Parathyroid adenoma (tissue), 2 donors: ENCODE results near the gene MEX3B.

Source experiments
- H2AFZ ChIP-seq: fragments of 300-600 bp; sonication (generic); one replicate; pipeline ENCODE4 v1.7.0; 2017; ENCODE audit warnings: antibody characterized with exemption, mild to moderate bottlenecking
- H3K27ac ChIP-seq: fragments of 300-600 bp; sonication (generic); one replicate; pipeline ENCODE4 v1.7.0; 2017
- H3K27me3 ChIP-seq: fragments of 300-600 bp; sonication (generic); one replicate; pipeline ENCODE4 v1.7.0; 2017; ENCODE audit warnings: low read length; ENCODE audit not compliant: control insufficient read depth, insufficient read depth
- H3K36me3 ChIP-seq: fragments of 300-600 bp; sonication (generic); one replicate; pipeline ENCODE4 v1.7.0; 2017; ENCODE audit warnings: low read length; ENCODE audit not compliant: control insufficient read depth, insufficient read depth
- H3K4me1 ChIP-seq: fragments of 300-600 bp; sonication (generic); one replicate; pipeline ENCODE4 v1.7.0; 2017; ENCODE audit warnings: control low read depth
- H3K4me2 ChIP-seq: fragments of 300-600 bp; sonication (generic); one replicate; pipeline ENCODE4 v1.7.0; 2017; ENCODE audit warnings: low read length
- H3K4me3 ChIP-seq: fragments of 300-600 bp; sonication (generic); one replicate; pipeline ENCODE4 v1.7.0; 2017; ENCODE audit warnings: low read depth, low read length
- H3K79me2 ChIP-seq: fragments of 300-600 bp; sonication (generic); one replicate; pipeline ENCODE4 v1.7.0; 2017; ENCODE audit warnings: control low read depth
- H3K9ac ChIP-seq: fragments of 300-600 bp; sonication (generic); one replicate; pipeline ENCODE4 v1.7.0; 2017; ENCODE audit warnings: mild to moderate bottlenecking
- H3K9me3 ChIP-seq: fragments of 300-600 bp; sonication (generic); one replicate; pipeline ENCODE4 v1.7.0; 2017; ENCODE audit warnings: low read length; ENCODE audit not compliant: control insufficient read depth
- CTCF ChIP-seq: fragments of 300-600 bp; sonication (generic); IDR thresholded peaks from one replicate; pipeline ENCODE4 v1.7.0; 2017; ENCODE audit warnings: antibody characterized with exemption, mild to moderate bottlenecking
- donor health status: primary hyperparathyroidism.

Gene MEX3B

GRCh38 chr15:82056958-82057823, 11.4 kb upstream of the MEX3B start:
- no peak overlapping the region for H3K4me3 ChIP-seq
- no peak overlapping the region for H3K27ac ChIP-seq
- no peaks in the 10 kb centered on the region for H3K36me3 ChIP-seq
- no peak for TF ChIP-seq CTCF
- no peak overlapping the region for H3K9ac ChIP-seq
- H3K4me2 ChIP-seq: no peak overlapping the region
- no peaks in the 10 kb centered on the region for H3K79me2 ChIP-seq
- no peaks in the 10 kb centered on the region for H3K4me1 ChIP-seq
- no peaks in the 10 kb centered on the region for H3K27me3 ChIP-seq
- no peak overlapping the region for H2AFZ ChIP-seq
- no peaks in the 10 kb centered on the region for H3K9me3 ChIP-seq

GRCh38 chr15:82052751-82053150, 6.9 kb upstream of the MEX3B start:
- Histone ChIP-seq H3K27ac (no peak overlapping the region), H3K27me3 (no peaks in the 10 kb centered on the region), H3K4me1 (no peaks in the 10 kb centered on the region), H3K4me2 (no peak overlapping the region), H2AFZ (no peak overlapping the region), H3K9me3 (no peaks in the 10 kb centered on the region), H3K36me3 (no peaks in the 10 kb centered on the region), H3K9ac (no peak overlapping the region), H3K4me3 (no peak overlapping the region), H3K79me2 (no peaks in the 10 kb centered on the region)
- TF ChIP-seq CTCF: no peak

GRCh38 chr15:82051664-82052063, 5.8 kb upstream of the MEX3B start:
- Histone ChIP-seq H3K79me2 (no peaks in the 10 kb centered on the region), H3K9ac (no peak overlapping the region), H3K27me3 (no peaks in the 10 kb centered on the region), H3K4me2 (no peak overlapping the region), H3K36me3 (no peaks in the 10 kb centered on the region), H3K9me3 (no peaks in the 10 kb centered on the region), H3K4me1 (no peaks in the 10 kb centered on the region), H3K27ac (no peak overlapping the region), H2AFZ (no peak overlapping the region), H3K4me3 (no peak overlapping the region)
- TF ChIP-seq CTCF: no peak

- Histone ChIP-seq H3K36me3 (no peaks in the 10 kb centered on the region), H3K27ac (no peak overlapping the region), H3K4me3 (no peak overlapping the region), H3K4me1 (no peaks in the 10 kb centered on the region), H3K9ac (no peak overlapping the region), H3K27me3 (no peaks in the 10 kb centered on the region), H3K79me2 (no peaks in the 10 kb centered on the region), H2AFZ (no peak overlapping the region), H3K4me2 (no peak overlapping the region), H3K9me3 (no peaks in the 10 kb centered on the region)
- no peak for TF ChIP-seq CTCF
Measured at GRCh38 chr15:82048811-82049210, 3.0 kb upstream of the MEX3B start.
